ENCODE measurements around the gene CCDC197.

- no peak for TF ChIP-seq CTCF (IDR thresholded peaks at IDR 0.05)
- TF ChIP-seq POLR2A (IDR thresholded peaks at IDR 0.05): no peak
Observed at GRCh38 chr14:94015223-94015622, 18.1 kb downstream of the CCDC197 start.

All from uterus (tissue), 2 donors.